Dermis blood vessel endothelial cell (primary cell): Measurements from ENCODE around the gene B3GALT6. TPM values are rescaled to one million over a fixed set of nuclear protein-coding genes. Genes with fewer than 3 reads are reported as not detected.
"Not testable (repeated sequence)": the region's sequence is repeated elsewhere in the genome, so short reads cannot be mapped to it uniquely, and the experiment has no call there.

ENCODE experiments used
- DNase-seq: peaks from one replicate; pipeline ENCODE4 v3.0.0; 2010
- total RNA-seq: library from RNA; depleted of rRNA; stranded (reverse); fragments of >200 nt; gene quantifications from 2 replicates; pipeline ENCODE4 v1.2.3, GENCODE V29; 2014

B3GALT6 gene
- total RNA-seq, 1 donor from 2014 or later: 46.6 TPM

DNA sequence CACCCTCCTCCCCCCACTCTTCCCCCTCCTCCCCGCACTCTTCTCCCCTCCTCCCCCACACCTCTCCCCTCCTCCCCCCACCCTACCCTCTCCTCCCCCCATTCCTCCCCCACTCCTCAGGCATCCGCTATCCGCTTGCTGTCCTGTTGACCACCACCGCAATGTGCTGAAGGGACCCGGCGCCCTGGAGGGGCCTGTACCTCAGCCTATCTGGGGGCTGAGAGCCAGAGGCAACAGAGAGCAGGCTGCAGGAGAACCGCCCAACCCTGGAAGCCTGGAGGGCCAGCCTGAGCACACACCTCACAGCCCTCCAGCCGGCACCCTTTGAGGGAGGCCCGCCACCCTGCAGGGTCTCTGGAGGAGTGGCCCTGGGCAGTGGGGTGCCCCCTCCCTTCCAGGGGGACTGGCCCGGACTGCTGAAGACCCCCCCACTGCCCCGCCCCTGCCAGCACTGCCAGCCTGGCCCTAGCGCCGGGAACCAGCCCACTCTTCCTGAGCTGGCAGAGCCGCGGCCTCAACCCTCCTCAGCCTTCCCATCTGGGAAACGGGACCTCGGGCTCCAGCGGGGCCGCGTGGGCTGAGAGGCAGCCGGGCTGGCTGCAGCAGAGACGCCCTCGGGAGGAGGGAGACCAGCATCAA is 13.3 kb downstream of the B3GALT6 start:
- DNase-seq: no peak

DNA sequence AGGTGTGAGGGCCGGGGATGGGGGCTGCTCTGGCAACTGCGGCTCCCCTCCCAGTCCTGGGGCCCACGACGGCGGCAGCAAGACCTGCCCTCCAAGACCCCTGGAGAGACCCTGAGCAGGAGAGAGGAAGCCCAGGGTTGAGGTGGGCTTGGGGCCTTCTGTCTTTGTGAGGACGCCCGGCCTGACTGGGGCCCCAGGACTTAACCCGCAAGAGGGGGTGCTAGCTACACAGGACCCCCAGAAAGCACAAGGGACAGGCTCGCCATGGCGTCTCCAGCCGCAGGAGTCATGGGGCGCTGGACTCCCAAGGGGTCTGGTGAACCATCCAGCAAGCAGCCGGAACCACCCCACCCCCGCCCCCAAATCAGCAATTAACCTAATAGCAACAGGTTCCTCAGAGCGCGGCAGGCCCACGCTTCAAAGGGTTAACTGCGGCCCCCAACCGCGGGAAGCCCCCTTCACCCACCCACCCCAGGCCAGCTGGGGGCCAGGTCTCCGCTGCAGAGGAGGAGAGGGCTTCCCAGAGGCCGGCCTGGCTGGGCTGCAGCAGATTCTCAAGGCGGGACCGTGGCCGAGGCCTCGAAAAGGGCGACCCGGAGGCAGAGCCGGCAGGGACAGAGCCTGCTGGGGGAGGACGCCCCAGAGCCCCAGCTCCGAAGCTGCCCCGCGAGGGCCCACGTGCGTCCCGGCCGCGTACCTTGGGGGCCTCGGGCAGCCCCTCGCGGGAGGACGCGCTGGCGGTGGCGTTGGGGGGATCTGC is 14.0 kb downstream of the B3GALT6 start:
- no peak for DNase-seq

DNA sequence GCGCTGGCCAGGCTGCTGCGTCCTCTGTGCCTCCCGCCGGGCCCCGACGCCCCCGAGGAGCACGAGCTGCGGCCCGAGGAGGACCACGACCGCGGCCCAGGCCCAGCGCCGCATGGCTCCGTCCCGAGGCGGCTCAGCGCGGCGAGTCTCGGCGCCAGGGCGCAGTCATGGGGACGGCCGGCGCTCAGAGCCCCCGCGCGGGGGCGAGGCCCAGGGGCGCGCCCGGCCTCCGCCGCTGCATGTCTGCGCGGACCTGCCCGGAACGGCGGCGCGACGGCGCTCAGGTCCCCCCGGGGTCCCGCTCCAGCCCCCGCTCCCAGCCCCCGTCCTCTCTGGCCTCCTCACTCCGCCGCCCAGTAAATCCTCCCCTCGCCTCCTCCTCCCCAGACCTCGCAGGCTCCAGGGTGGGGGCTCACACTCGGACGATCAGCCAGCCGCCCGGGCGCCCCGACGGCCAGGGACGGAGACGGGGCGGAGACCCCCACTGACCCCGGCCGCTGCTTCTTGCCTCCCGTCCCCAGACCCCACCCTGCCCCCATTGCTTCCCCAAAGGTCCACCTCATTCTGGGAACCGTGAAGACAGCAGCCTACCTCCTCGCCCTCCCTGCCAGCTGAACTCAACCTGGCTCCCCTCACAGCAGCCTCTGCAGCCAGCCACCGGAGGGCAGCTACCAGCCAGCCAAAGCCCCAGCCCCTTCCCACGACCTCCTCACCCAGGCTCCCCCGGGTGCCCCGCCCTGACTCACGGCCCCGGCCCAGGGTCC is 14.7 kb downstream of the B3GALT6 start, which contains the start of gene C1QTNF12:
TSS of gene C1QTNF12 (minus strand) at position 146 of the 764 bp plus-strand sequence. CDS start at position 114, 32 bp downstream.
- DNase-seq: no peak

DNA sequence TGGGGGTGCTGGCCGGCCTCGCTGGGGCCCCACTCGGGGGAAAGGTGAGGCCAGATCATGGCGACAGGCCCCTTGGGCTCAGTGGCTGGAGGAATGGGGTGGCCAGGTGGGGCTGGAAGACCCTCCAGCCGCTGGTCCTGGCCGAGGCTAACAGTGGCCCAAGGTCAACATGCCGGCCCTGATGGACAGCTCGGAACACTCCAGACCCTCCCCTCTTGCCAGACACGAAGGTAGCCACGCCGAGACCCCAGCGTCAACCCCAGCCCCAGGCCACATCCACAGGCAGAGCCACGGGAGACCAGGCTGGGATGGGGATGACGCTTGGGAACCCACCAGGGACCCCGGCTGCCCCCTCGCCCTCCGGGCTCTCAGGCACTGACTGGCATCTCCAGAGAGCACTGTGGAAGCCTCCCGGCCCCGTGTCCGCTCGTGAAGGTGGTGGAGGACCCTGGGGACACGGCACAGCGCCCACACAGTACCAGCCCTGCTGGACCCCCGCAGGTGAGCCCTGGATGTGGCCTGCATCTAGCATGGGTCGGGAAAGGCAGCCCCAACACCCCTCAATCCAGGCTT is 15.4 kb downstream of the B3GALT6 start:
- no peak for DNase-seq

DNA sequence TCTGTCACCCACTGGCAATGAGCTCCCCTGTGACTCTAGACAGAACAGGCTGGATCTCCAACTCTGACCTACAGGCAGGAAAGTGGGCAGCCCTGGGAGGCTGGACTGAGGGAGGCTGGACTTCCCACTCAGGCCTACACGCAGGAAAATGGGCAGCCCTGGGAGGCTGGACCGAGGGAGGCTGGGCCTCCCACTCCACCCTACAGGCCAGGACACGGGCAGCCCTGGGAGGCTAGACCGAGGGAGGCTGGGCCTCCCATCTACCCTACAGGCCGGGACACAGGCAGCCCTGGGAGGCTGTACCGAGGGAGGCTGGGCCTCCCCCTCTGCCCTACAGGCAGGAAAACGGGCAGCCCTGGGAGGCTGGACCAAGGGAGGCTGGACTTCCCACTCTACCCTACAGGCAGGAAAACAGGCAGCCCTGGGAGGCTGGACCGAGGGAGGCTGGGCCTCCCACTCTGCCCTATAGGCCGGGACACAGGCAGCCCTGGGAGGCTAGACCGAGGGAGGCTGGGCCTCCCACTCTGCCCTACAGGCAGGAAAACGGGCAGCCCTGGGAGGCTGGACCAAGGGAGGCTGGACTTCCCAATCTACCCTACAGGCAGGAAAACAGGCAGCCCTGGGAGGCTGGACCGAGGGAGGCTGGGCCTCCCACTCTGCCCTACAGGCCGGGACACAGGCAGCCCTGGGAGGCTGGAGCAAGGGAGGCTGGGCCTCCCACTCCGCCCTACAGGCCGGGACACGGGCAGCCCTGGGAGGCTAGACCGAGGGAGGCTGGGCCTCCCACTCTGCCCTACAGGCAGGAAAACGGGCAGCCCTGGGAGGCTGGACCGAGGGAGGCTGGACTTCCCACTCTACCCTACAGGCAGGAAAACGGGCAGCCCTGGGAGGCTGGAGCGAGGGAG is 16.2 kb downstream of the B3GALT6 start:
- not testable (repeated sequence) for DNase-seq

DNA sequence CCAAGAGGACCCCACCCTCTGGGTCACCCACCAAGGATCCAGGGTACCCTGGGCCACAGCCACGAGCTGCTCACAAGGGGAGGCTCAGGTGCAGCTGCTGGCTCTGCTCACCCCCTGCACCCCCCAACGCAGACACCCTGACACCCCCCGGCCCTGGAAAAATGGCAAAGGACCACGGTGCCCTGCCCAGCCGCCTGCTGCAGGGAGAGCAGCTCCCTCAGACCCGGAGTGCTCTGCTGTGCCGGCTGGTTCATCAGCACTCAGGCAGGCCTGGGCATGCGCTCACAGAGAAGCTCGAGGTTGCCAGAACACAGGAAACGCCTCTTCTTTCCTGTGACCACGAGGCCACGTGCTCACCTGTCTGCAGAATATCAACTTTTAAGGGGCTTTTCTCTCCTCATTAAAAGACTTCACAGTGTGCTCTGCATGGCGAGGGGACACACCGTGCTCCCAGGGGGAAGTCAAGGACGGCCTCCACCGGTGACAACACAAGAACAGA is 18.8 kb downstream of the B3GALT6 start:
- peak; percentile 41 for DNase-seq

DNA sequence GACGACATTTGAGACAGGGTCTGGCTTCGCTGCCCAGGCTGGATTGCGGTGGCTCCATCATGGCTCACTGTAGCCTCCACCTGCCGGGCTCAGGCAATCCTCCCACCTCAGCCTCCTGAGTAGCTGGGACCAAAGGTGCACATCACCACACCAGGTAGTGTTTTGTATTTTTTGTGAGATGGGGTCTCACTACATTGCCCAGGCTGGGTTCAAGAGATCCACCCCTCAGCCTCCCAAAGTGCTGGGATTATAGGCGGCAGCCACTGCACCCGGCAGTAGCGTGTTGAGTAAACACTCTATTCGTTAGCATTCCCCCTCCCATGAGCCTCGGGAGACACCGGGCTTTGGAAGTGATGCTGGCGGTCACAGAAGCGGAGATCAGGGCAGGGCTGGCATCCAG is 21.3 kb downstream of the B3GALT6 start:
- DNase-seq: no peak

DNA sequence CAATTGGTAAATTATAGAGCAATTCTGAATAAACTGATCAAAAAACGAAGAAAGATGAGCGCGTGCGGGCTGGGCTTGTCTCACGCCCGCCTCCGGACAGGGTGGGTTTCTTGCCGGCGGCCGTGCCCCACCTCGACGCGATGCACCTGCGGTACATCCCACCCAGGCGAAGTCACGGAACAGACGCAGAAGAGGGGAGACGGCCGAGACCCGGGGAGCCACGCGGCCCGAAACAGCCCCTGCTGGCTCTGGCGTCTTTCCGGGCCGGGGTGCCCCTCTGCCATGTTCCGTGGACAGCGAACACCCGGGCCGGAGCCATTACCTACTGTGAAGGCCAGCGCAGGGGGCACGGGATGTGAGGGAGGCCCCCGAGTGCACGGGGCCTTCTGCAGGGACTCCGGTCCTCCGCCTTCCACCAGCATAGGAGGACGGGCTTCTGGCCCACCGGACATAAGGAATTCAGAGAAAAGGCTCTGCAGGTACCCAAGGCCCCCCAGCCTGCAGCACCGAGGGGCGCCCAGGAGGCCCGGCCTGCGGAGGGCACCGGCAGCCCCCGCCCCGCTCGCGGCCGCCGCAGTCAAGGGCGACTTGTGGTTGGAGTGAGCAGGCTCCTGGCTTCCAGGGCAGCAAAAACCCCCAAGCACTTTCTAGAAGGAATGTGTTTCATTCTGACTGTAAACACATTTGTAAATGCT is 22.1 kb downstream of the B3GALT6 start:
- DNase-seq: no peak

DNA sequence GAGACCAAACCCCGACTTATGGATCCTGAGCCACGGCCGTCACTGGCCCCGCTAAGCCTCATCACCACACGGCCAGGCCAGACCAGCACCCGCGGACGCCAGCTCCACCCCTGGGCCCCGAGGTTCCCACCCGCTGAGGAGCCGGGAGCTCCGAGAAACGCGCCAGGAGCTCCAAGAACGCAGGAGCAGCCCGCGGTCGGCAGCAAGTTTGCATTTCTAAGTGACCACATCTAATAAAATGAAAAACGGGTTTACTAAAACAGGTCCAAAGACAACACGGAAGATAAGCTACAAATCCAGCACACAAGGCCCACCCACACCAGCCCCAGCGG is 22.6 kb downstream of the B3GALT6 start:
- no peak for DNase-seq

DNA sequence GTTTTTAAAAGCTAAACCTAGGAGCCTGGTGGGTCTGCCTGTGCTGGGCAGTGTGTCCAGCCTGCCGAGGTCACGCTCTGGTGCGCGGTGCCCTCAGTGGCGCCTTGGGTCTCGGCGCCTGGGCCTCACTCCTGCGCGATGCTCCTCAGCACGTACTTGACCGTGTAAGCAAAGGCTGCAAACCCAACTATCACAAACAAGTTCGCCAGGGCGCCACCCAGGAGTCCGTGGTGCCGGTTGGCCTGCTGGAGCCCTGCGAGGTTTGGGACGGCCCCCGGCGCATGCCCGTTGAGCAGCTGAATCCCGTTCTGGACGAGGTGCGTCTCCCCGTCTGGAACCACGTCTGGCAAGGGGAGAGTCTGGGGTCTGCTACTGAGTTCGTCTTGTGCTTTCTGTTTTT is 23.0 kb downstream of the B3GALT6 start:
- DNase-seq: no peak

DNA sequence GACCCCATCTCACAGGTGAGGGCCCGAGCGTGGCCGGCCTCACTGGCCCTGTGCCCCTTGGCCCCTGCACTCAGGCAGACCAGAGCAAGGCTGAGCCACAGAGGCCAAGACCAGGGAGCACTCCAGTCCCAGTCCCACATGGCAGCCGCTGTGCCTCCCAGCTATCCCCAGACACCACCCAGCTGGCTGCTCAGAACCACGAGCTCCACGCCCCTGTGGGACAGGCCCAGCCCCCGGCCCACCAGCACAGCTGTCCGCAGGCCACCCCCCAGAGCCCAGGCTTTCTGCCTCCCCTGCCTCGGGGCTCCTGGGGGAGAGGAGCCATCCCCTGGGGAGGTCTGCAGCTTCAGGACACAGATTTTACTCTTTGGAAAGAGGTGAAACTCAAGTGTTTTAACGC is 23.6 kb downstream of the B3GALT6 start:
- DNase-seq: no peak

DNA sequence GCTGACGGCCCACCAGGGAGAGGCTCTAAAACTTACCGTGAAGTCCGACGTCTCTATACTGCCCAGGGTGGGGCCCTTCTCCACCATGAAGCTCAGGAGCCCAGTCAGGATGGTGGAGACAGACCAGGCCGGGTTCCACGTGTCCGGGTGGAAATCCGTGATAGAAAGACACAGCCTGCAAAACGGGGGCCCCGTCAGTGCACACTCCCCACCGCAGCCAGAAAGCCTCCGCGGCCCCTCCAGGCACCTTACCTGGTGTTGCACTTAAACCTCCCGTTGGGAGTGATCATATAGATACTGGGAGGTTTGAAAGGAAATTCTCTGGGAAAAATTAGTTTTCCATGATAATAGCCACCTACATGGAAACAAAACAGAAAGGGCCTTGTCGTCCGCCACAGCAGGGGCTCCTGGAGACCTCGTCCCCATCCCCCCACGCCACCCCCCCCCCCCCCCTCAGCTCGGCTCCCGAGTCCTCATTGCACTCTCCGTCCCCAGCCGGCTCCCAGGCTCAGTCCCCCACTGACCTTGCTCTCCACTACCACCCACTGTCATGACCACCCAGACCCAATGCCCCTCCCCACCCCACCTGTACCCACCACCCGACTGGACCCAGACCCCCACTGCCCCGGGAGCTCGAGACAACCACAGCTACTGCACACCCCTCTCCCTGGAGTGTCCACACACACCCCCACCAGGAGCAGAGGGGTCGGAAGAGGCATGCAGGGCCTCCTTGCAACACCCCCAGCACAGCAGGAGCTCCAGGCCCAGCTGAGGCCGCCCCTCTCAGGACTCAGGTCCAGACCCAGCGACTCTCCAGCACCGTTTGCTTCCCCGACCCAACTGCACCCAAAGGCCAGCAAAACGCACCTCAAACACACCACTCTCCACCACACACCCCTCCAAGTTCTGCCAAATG is 25.2 kb downstream of the B3GALT6 start:
- no peak for DNase-seq

DNA sequence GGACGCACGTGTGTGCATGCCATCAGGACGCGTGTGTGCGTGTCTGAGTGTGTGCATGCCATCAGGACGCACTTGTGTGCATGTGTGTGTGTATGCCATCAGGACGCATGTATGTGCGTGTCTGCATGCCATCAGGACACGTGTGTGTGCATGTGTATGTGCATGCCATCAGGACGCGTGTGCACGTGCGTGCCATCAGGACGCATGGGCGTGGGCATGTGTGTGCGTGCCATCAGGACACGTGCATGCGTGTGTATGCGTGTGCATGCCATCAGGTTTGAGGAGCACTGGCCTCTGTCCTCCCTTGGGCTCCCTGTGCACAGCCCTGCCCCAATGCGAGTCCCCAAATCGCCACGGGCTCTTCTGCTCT is 27.1 kb downstream of the B3GALT6 start:
- DNase-seq: no peak

DNA sequence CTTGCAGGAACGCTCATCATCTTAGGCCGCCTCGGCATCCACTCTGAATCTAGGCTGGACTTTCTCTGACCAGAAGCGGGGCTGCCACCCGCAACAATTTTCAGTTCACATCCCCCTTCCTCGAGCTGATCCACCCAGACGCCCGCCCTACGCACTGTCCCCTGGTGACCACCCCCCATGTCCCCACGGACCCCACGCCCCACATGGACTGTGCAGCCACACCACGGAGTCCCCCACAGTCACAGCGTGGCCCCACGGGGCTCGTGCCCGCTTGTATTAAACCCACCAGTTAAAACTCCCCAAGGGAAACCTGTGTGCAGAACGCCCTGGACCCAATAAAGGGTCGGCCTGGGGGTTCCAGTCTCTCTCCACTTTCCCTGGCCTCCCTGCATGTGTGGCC is 27.5 kb downstream of the B3GALT6 start:
- DNase-seq: no peak

DNA sequence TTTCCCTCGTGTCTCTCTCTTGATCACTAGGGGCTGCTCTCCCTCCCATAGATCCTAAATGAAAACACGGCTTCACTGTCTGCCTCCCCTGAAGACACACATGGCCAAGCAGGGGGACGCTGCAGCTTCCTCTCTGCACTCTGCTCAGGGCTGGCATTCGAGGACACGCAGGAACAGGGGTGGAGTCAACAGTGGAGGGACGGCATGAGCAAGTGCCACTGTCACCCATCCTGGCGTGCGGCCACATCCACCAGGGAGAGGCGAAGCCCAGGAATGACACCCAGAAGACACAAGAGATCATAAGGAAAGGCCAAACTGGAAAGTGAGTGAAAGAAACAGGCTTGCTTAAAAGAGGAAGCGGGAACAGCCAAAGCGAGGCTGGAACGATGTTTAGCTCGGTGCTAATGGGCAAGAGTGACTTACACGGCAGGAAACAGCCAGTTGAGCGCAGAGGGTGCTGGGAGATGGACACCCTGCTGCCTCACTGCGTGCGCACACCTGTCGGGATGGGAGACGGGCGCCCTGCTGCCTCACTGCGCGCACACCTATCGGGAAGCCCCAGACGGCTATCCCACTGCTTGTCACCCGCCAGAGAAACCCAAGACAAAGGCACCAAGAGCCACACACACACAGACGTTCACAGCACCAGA is 28.0 kb downstream of the B3GALT6 start:
- DNase-seq: no peak

DNA sequence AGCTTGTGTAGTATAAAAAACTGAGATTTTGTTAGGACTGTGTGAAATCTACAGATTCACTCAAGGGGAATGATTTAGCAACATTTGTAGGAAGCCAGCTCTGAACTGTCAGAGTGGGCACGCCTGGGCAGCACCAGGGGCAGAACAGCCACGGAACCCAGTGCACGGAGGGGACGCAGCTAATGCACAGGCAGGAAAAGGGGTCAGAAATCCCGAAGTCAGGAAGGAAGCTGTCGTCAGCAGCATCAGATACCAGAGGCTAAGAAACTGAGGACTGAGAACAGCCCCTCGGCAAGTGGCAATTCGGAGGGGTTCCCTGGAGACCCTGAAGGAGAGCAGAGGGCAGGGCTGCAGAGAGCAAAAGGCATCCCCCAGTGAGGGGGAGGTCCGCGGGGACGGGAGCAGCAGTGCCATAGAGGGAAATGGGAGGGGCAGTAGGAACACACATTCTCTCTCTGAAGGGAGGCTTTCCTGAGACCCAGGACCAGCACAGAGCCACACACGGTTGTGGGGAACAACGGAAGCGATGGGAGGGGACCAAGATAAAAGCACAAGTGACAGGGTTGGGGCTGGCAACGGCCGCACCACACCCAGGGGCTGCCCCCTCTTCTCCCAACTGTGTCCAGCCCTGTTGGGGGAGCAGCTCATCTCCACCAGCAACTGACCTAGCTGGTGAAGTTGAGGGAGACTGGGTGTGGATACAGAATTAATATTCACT is 29.0 kb downstream of the B3GALT6 start:
- DNase-seq: peak; percentile 58

DNA sequence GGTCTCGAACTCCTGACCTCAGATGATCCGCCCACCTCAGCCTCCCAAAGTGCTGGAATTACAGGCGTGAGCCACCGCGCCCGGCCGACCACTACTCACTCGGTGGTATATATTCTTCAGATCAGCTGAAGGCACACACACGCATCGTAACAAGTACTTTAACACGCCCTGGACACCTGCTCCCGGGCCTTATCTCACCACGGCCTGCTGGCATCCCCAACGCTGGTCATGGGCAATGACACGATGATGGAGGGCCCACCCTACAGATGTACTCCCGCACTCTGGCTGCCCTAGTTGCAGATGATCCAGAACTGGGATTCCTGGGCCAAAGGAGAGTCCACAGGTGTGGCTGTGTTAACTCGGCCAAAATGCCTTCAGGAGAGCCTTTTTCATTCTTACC is 30.0 kb downstream of the B3GALT6 start:
- DNase-seq: no peak

DNA sequence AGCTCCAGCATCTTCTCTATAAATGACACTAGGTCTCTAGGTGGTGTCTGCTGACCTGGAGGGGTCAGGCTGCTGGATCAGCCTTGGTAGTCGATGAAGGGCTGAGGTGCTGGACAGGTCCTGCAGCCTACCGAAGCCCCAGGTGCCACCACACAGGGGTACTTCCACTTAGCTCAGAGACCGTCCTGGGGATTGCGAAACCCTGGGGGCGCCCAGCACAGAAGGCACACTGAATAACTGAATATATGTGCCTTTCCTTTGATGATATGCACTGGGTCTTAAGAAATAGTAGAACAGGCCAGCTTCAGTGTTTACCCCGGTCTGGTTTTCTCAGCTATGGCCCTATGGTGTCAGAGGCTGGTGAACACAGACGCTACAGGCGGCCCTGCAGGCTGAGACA is 30.7 kb downstream of the B3GALT6 start:
- no peak for DNase-seq

DNA sequence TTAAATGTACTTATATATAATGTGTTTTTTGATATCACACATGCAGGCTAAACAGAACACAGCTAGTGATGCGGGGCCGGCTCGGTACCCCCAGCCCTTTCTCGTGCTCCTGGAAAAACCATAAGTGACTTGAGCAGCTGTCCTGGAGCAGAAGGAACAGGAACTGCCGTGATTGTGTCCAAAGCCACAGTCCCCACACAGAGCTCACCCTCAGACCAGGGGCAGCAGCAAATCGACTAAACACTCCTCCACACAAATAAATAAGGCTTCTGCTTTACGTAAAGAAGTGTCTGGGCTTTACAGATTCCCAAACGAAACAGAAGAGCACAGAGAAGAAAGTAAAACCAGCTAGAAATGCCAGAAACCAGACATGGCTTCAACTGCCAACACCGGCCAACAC is 32.0 kb downstream of the B3GALT6 start:
- DNase-seq: no peak
